ENCODE data around the gene NR1I2. TPM values are rescaled to one million over a fixed set of nuclear protein-coding genes. Genes with fewer than 3 reads are reported as not detected.

The NR1I2 gene
- total and polyA plus RNA-seq, 3 experiments from 2014 or later: 0.35 to 1.0 (median 0.38) TPM

DNA sequence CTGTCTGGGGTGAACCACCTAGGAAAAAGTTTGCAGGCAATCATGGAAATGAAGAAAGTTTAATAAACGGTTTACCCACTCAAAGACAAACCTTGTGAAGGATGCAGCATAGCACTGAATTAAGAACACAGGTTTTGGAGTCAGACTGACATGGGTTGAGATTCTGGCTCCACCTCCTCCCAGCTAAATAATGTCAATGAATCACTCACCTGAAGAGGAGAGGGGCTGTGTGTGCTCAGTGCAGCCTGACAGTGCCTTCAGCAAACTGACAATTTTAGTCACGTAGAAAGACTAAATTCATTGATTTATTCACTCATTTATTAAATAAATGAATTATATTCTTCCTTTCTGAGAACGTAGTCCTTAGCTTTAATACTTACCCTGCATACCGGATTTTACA, 18.9 kb downstream of the NR1I2 start:
- H3K4me3 Mint-ChIP-seq: no peak overlapping the region
- Histone ChIP-seq H3K4me3 (ENCODE audit: low read length) (no peak overlapping the region), H3K27ac (ENCODE audit: low read depth, low read length) (no peak overlapping the region), H3K9me3 (ENCODE audit: low read length) (no peaks in the 10 kb centered on the region), H3K36me3 (ENCODE audit: insufficient read depth, low read length) (no peaks in the 10 kb centered on the region), H3K27me3 (ENCODE audit: insufficient read depth, low read length, poor library complexity, severe bottlenecking) (no peaks in the 10 kb centered on the region), H3K4me1 (ENCODE audit: insufficient read depth, low read length) (no peaks in the 10 kb centered on the region)
- no peak overlapping the region for H3K27ac Mint-ChIP-seq
- H3K4me1 Mint-ChIP-seq: no peaks in the 10 kb centered on the region
- H3K27me3 Mint-ChIP-seq: peaks cover 9 to 30% of the 10 kb centered on the region in 2 donors
- H3K9me3 Mint-ChIP-seq: no peaks in the 10 kb centered on the region
- H3K36me3 Mint-ChIP-seq: no peaks in the 10 kb centered on the region
- POLR2A ChIA-PET: no interaction called here
- CTCF ChIA-PET: interaction anchor here (1.0 to 1.8 kb wide), 2 partner anchors 8 to 18 kb away, joined by 3 to 5 read pairs; no protein-coding TSS in a partner anchor
- DNase-seq: no peak

DNA sequence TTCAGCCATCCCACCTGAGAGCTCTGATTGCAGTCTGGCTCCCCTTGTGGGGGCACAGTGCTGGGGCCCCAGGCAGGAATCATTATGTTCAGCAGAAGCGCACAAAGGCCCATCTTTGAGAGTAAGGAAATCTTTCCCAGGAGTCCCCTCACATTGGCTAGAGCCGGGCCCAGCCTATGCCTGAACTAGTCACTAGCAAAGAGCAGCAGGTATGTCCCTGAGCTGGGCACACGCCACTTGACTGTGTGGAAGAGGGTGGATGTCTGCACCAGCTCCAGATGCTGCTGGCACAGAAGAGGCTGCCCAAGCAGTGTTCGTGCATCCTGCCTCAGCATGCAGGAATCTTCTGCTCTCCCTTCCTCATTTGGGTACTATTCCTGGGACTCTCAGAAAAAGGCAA, 26.3 kb downstream of the NR1I2 start:
- H3K4me3 ChIP-seq (ENCODE audit: low read length): no peak overlapping the region
- POLR2A ChIA-PET: no interaction called here
- peaks cover 11% of the 10 kb centered on the region for H3K4me1 ChIP-seq (ENCODE audit: insufficient read depth, low read length)
- no peaks in the 10 kb centered on the region for H3K9me3 ChIP-seq (ENCODE audit: low read length)
- no peak overlapping the region for H3K27ac ChIP-seq (ENCODE audit: low read depth, low read length)
- H3K27ac Mint-ChIP-seq: peak overlapping the region in 2 of 8 donors; percentile 55 to 75
- no peaks in the 10 kb centered on the region for H3K9me3 Mint-ChIP-seq
- H3K36me3 ChIP-seq (ENCODE audit: insufficient read depth, low read length): no peaks in the 10 kb centered on the region
- H3K4me1 Mint-ChIP-seq: peaks cover 6 to 16% (median 10%) of the 10 kb centered on the region in 3 donors
- H3K36me3 Mint-ChIP-seq: no peaks in the 10 kb centered on the region
- no peaks in the 10 kb centered on the region for H3K27me3 ChIP-seq (ENCODE audit: insufficient read depth, low read length, poor library complexity, severe bottlenecking)
- peak overlapping the region; percentile 25 to 72 (median 57) for H3K4me3 Mint-ChIP-seq
- CTCF ChIA-PET: interaction anchor here (0.9 kb wide), 1 partner anchor 11 kb away, joined by 3 read pairs; no protein-coding TSS in a partner anchor
- H3K27me3 Mint-ChIP-seq: no peaks in the 10 kb centered on the region
- DNase-seq: no peak

DNA sequence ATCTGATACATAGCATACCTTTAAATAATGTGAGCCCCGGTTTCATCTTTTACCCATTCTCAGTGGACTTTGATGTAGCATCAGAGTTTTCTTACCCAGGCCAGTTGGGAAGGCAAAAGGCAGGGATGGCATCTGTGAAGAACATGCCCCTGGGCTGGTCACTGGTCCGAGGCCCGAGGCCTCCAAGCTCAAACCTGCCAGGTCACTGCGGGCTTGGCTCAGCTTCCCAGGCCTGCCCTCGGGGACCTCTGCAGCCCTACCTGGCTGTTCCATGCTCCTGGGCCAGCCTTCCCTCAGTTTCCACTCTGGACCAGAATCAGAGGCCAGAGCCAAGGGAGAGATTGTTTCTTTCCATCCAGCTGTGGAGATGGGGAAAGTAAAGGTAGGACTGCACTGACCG, 26.9 kb downstream of the NR1I2 start:
- peaks cover 6 to 16% (median 10%) of the 10 kb centered on the region in 3 donors for H3K4me1 Mint-ChIP-seq
- ChIA-PET CTCF (interaction anchor here (0.9 to 1.7 kb wide), 2 partner anchors 8 to 11 kb away, joined by 3 to 5 read pairs; no protein-coding TSS in a partner anchor), POLR2A (no interaction called here)
- H3K27ac ChIP-seq (ENCODE audit: low read depth, low read length): no peak overlapping the region
- H3K4me3 ChIP-seq (ENCODE audit: low read length): no peak overlapping the region
- peaks cover 11% of the 10 kb centered on the region for H3K4me1 ChIP-seq (ENCODE audit: insufficient read depth, low read length)
- H3K4me3 Mint-ChIP-seq: peak overlapping the region; percentile 25 to 72 (median 57)
- H3K9me3 ChIP-seq (ENCODE audit: low read length): no peaks in the 10 kb centered on the region
- no peaks in the 10 kb centered on the region for H3K27me3 ChIP-seq (ENCODE audit: insufficient read depth, low read length, poor library complexity, severe bottlenecking)
- DNase-seq: no peak
- H3K36me3 ChIP-seq (ENCODE audit: insufficient read depth, low read length): no peaks in the 10 kb centered on the region
- H3K36me3 Mint-ChIP-seq: no peaks in the 10 kb centered on the region
- H3K27me3 Mint-ChIP-seq: no peaks in the 10 kb centered on the region
- peak overlapping the region in 2 of 8 donors; percentile 55 to 75 for H3K27ac Mint-ChIP-seq
- no peaks in the 10 kb centered on the region for H3K9me3 Mint-ChIP-seq

DNA sequence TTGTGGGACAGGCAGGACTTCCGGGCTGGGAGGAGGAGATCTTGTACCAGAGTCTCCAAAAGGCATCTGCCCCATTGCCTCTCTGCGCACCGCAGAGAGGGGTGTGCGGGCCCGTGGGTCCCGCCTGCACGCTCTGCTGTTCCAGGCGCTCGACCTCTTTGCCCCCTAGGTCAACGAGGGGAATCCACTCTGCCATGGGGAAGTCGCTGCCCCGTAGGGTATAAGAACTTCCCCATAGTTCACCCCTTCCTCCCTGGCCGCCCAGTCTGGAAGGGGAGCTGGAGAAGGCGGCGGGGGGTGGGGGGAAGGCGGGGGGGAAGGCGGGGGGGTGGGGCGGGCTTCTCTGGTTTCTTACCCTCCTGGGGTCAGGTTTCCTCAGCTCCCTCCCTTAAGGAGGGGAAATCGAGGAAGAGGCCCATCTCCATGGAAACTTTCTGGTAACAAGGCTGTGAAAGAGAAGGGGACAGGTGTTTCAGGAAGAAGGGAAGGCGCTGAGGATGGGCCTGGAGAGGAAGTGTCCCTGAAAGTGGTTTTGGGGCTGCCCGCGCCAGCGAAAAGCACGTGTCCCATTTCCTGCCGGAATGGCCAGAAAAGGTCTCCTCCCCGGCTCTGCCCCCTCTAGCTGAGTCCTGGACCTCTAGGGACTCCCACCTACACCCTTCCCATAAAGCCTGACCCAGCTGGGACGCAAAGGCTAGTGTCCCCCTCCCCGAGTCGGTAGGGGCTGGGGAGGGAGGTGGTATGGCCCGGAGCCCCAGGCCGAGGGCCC, 27.5 kb downstream of the NR1I2 start:
- Histone ChIP-seq H3K27me3 (ENCODE audit: insufficient read depth, low read length, poor library complexity, severe bottlenecking) (no peaks in the 10 kb centered on the region), H3K36me3 (ENCODE audit: insufficient read depth, low read length) (no peaks in the 10 kb centered on the region), H3K9me3 (ENCODE audit: low read length) (no peaks in the 10 kb centered on the region), H3K4me1 (ENCODE audit: insufficient read depth, low read length) (peaks cover 11% of the 10 kb centered on the region), H3K27ac (ENCODE audit: low read depth, low read length) (no peak overlapping the region), H3K4me3 (ENCODE audit: low read length) (peak overlapping the region; percentile 70)
- Mint-ChIP-seq H3K27ac (peak overlapping the region in 2 of 8 donors; percentile 33 to 86), H3K4me1 (peaks cover 6 to 16% (median 10%) of the 10 kb centered on the region in 3 donors), H3K36me3 (no peaks in the 10 kb centered on the region), H3K27me3 (peaks cover 0 to 3% of the 10 kb centered on the region in 2 donors), H3K9me3 (no peaks in the 10 kb centered on the region), H3K4me3 (peak overlapping the region; percentile 80 to 94 (median 91))
- DNase-seq: no peak
- ChIA-PET CTCF (interaction anchor here (0.6 to 1.9 kb wide), 4 partner anchors 9 to 432 kb away, joined by 3 to 8 read pairs (median 4); no protein-coding TSS in a partner anchor), POLR2A (interaction anchor here (0.6 kb wide), 1 partner anchor 100 kb away, joined by 3 read pairs; no protein-coding TSS in a partner anchor)

DNA sequence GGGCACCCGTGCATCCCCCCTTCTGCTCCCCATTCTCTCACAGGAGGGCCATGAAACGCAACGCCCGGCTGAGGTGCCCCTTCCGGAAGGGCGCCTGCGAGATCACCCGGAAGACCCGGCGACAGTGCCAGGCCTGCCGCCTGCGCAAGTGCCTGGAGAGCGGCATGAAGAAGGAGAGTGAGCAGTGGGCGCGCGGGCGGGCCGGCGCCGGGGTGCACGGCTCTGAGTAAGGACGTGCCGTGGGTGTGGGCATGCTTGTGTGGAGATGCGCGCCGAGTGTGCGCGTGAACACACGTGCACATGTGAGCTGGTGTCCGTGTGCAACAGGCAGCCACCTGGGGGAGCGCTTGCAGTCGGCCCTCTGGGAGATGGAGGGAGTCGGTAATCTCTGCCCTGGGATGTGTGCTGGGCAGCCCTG, 28.1 kb downstream of the NR1I2 start:
- H3K4me1 Mint-ChIP-seq: peaks cover 6 to 16% (median 10%) of the 10 kb centered on the region in 3 donors
- peak overlapping the region; percentile 80 to 94 (median 91) for H3K4me3 Mint-ChIP-seq
- H3K9me3 Mint-ChIP-seq: no peaks in the 10 kb centered on the region
- DNase-seq: peak; percentile 5 to 68 (median 40)
- Histone ChIP-seq H3K4me3 (ENCODE audit: low read length) (peak overlapping the region; percentile 70), H3K9me3 (ENCODE audit: low read length) (no peaks in the 10 kb centered on the region), H3K27ac (ENCODE audit: low read depth, low read length) (no peak overlapping the region), H3K4me1 (ENCODE audit: insufficient read depth, low read length) (peaks cover 11% of the 10 kb centered on the region), H3K27me3 (ENCODE audit: insufficient read depth, low read length, poor library complexity, severe bottlenecking) (no peaks in the 10 kb centered on the region), H3K36me3 (ENCODE audit: insufficient read depth, low read length) (no peaks in the 10 kb centered on the region)
- peaks cover 0 to 4% of the 10 kb centered on the region in 2 donors for H3K27me3 Mint-ChIP-seq
- CTCF ChIA-PET: interaction anchor here (0.6 to 1.9 kb wide), 3 partner anchors 10 to 432 kb away, joined by 3 to 8 read pairs (median 5); no protein-coding TSS in a partner anchor
- H3K27ac Mint-ChIP-seq: peak overlapping the region in 7 of 8 donors; percentile 20 to 92 (median 80)
- POLR2A ChIA-PET: interaction anchor here (0.6 kb wide), 1 partner anchor 101 kb away, joined by 3 read pairs; no protein-coding TSS in a partner anchor
- H3K36me3 Mint-ChIP-seq: no peaks in the 10 kb centered on the region

DNA sequence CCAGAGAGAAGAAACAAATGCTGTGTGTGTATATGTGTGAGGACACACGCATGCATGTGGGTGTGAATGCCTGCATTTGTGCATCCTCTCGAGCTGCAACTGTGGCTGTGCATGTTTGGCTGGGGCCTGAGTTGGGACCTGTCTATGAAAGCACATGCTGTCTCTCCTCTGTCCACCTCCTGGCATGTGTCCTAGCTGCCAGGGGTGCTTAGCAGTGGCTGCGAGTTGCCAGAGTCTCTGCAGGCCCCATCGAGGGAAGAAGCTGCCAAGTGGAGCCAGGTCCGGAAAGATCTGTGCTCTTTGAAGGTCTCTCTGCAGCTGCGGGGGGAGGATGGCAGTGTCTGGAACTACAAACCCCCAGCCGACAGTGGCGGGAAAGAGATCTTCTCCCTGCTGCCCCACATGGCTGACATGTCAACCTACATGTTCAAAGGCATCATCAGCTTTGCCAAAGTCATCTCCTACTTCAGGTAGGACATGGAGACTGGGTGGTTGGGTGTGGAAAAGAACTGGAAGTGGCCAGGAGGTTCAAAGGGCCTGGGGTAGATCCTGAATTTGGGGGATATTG, 30.7 kb downstream of the NR1I2 start:
- Histone ChIP-seq H3K27me3 (ENCODE audit: insufficient read depth, low read length, poor library complexity, severe bottlenecking) (no peaks in the 10 kb centered on the region), H3K4me1 (ENCODE audit: insufficient read depth, low read length) (peaks cover 11% of the 10 kb centered on the region), H3K36me3 (ENCODE audit: insufficient read depth, low read length) (no peaks in the 10 kb centered on the region), H3K9me3 (ENCODE audit: low read length) (no peaks in the 10 kb centered on the region), H3K27ac (ENCODE audit: low read depth, low read length) (no peak overlapping the region), H3K4me3 (ENCODE audit: low read length) (no peak overlapping the region)
- ChIA-PET CTCF (interaction anchor here (1.4 kb wide), 1 partner anchor 79 kb away, joined by 3 read pairs; no protein-coding TSS in a partner anchor), POLR2A (no interaction called here)
- no peaks in the 10 kb centered on the region for H3K9me3 Mint-ChIP-seq
- H3K4me1 Mint-ChIP-seq: peaks cover 6 to 16% (median 10%) of the 10 kb centered on the region in 3 donors
- H3K27ac Mint-ChIP-seq: no peak overlapping the region
- H3K4me3 Mint-ChIP-seq: no peak overlapping the region
- H3K36me3 Mint-ChIP-seq: no peaks in the 10 kb centered on the region
- peaks cover 0 to 4% of the 10 kb centered on the region in 2 donors for H3K27me3 Mint-ChIP-seq
- no peak for DNase-seq

DNA sequence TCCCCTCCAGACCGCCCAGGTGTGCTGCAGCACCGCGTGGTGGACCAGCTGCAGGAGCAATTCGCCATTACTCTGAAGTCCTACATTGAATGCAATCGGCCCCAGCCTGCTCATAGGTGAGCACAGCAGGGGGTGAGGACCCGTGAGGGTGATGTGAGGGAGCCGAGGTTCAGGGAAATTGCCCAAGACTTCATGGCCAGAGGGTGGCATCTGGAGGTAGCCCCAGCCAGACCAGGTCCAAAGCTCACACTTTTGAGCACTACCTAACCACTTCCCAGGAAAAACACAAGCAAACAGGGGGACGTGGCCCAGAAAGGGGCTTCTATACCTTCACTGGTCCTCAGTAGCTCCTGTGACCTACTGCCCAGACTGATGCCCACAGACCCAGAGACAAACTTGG, 33.8 kb downstream of the NR1I2 start:
- Histone ChIP-seq H3K27me3 (ENCODE audit: insufficient read depth, low read length, poor library complexity, severe bottlenecking) (no peaks in the 10 kb centered on the region), H3K4me1 (ENCODE audit: insufficient read depth, low read length) (peaks cover 6% of the 10 kb centered on the region), H3K36me3 (ENCODE audit: insufficient read depth, low read length) (no peaks in the 10 kb centered on the region), H3K27ac (ENCODE audit: low read depth, low read length) (no peak overlapping the region), H3K4me3 (ENCODE audit: low read length) (no peak overlapping the region), H3K9me3 (ENCODE audit: low read length) (no peaks in the 10 kb centered on the region)
- peaks cover 0 to 2% (median 2%) of the 10 kb centered on the region in 3 donors for H3K4me1 Mint-ChIP-seq
- no peaks in the 10 kb centered on the region for H3K9me3 Mint-ChIP-seq
- no peak for DNase-seq
- ChIA-PET CTCF (interaction anchor here (1.0 kb wide), 1 partner anchor 11 kb away, joined by 3 read pairs; no protein-coding TSS in a partner anchor), POLR2A (no interaction called here)
- H3K4me3 Mint-ChIP-seq: no peak overlapping the region
- H3K36me3 Mint-ChIP-seq: no peaks in the 10 kb centered on the region
- no peak overlapping the region for H3K27ac Mint-ChIP-seq
- peaks cover 0 to 4% of the 10 kb centered on the region in 2 donors for H3K27me3 Mint-ChIP-seq

DNA sequence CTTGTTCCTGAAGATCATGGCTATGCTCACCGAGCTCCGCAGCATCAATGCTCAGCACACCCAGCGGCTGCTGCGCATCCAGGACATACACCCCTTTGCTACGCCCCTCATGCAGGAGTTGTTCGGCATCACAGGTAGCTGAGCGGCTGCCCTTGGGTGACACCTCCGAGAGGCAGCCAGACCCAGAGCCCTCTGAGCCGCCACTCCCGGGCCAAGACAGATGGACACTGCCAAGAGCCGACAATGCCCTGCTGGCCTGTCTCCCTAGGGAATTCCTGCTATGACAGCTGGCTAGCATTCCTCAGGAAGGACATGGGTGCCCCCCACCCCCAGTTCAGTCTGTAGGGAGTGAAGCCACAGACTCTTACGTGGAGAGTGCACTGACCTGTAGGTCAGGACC, 35.2 kb downstream of the NR1I2 start:
- no peaks in the 10 kb centered on the region for H3K27me3 ChIP-seq (ENCODE audit: insufficient read depth, low read length, poor library complexity, severe bottlenecking)
- no peak for DNase-seq
- H3K9me3 ChIP-seq (ENCODE audit: low read length): no peaks in the 10 kb centered on the region
- ChIA-PET POLR2A (no interaction called here), CTCF (interaction anchor here (1.1 kb wide), 1 partner anchor 15 kb away, joined by 3 read pairs; no protein-coding TSS in a partner anchor)
- no peaks in the 10 kb centered on the region for H3K4me1 ChIP-seq (ENCODE audit: insufficient read depth, low read length)
- H3K27ac ChIP-seq (ENCODE audit: low read depth, low read length): no peak overlapping the region
- no peak overlapping the region for H3K4me3 Mint-ChIP-seq
- H3K27me3 Mint-ChIP-seq: peaks cover 0 to 4% of the 10 kb centered on the region in 2 donors
- no peaks in the 10 kb centered on the region for H3K36me3 ChIP-seq (ENCODE audit: insufficient read depth, low read length)
- H3K36me3 Mint-ChIP-seq: no peaks in the 10 kb centered on the region
- H3K4me1 Mint-ChIP-seq: peaks cover 0 to 5% (median 3%) of the 10 kb centered on the region in 3 donors
- H3K9me3 Mint-ChIP-seq: no peaks in the 10 kb centered on the region
- no peak overlapping the region for H3K4me3 ChIP-seq (ENCODE audit: low read length)
- no peak overlapping the region for H3K27ac Mint-ChIP-seq

All from CD8-positive, alpha-beta memory T cell (primary cell).